ENCODE results near the gene RAN.
"Not testable (repeated sequence)": the region's sequence is repeated elsewhere in the genome, so short reads cannot be mapped to it uniquely, and the experiment has no call there.

Gene RAN

GRCh38 chr12:130879781-130880389 lies 8.0 kb downstream of the RAN start:
- TF ChIP-seq CTCF (conservative IDR thresholded peaks at IDR 0.05) = no peak
- no peak for TF ChIP-seq ZFX (IDR thresholded peaks at IDR 0.05)
- H3K27ac ChIP-seq = no peak overlapping the region

GRCh38 chr12:130880411-130880885 lies 8.6 kb downstream of the RAN start:
- TF ChIP-seq ZFX (IDR thresholded peaks at IDR 0.05) (no peak), CTCF (conservative IDR thresholded peaks at IDR 0.05) (no peak)
- no peak overlapping the region for H3K27ac ChIP-seq

GRCh38 chr12:130881046-130881445 lies 9.2 kb downstream of the RAN start:
- H3K27ac ChIP-seq = no peak overlapping the region
- no peak for TF ChIP-seq CTCF (conservative IDR thresholded peaks at IDR 0.05)
- no peak for TF ChIP-seq ZFX (IDR thresholded peaks at IDR 0.05)

GRCh38 chr12:130881548-130881947 lies 9.7 kb downstream of the RAN start:
- H3K27ac ChIP-seq = no peak overlapping the region
- TF ChIP-seq CTCF (conservative IDR thresholded peaks at IDR 0.05) (no peak), ZFX (IDR thresholded peaks at IDR 0.05) (no peak)

GRCh38 chr12:130887190-130887589 lies 15.3 kb downstream of the RAN start:
- H3K27ac ChIP-seq = not testable (repeated sequence)

- TF ChIP-seq ZFX (IDR thresholded peaks at IDR 0.05) (no peak), CTCF (conservative IDR thresholded peaks at IDR 0.05) (no peak)
- H3K27ac ChIP-seq = no peak overlapping the region
Measured at GRCh38 chr12:130904064-130904463, 32.2 kb downstream of the RAN start.

GRCh38 chr12:130904936-130905455 lies 33.1 kb downstream of the RAN start:
- not testable (repeated sequence) for H3K27ac ChIP-seq

GRCh38 chr12:130909111-130909510 lies 37.2 kb downstream of the RAN start:
- TF ChIP-seq ZFX (IDR thresholded peaks at IDR 0.05) (no peak), CTCF (conservative IDR thresholded peaks at IDR 0.05) (no peak)
- no peak overlapping the region for H3K27ac ChIP-seq

All from C4-2B (cell line).